Measurements from ENCODE around the gene UNC5B.
"Not testable (repeated sequence)": the region's sequence is repeated elsewhere in the genome, so short reads cannot be mapped to it uniquely, and the experiment has no call there.

The UNC5B gene

DNA sequence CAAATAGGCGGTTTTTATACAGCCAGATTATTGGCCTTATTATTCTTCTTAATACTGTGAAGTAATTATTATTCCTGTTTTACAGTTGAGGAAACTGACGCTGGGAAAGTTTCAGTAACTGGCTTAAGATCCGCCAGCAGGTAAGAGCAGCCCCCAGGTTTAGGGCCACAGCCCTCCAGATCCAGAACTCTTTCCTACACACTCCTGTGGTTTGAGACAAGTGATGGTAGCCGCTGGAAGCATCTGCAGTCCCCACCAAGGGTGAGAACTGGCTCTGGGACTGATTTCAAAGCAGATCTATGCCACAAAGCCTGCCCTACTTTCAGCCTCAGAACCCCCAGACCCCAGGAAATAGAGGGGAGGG lies 3.0 kb upstream of the UNC5B start:
- no peak for DNase-seq

DNA sequence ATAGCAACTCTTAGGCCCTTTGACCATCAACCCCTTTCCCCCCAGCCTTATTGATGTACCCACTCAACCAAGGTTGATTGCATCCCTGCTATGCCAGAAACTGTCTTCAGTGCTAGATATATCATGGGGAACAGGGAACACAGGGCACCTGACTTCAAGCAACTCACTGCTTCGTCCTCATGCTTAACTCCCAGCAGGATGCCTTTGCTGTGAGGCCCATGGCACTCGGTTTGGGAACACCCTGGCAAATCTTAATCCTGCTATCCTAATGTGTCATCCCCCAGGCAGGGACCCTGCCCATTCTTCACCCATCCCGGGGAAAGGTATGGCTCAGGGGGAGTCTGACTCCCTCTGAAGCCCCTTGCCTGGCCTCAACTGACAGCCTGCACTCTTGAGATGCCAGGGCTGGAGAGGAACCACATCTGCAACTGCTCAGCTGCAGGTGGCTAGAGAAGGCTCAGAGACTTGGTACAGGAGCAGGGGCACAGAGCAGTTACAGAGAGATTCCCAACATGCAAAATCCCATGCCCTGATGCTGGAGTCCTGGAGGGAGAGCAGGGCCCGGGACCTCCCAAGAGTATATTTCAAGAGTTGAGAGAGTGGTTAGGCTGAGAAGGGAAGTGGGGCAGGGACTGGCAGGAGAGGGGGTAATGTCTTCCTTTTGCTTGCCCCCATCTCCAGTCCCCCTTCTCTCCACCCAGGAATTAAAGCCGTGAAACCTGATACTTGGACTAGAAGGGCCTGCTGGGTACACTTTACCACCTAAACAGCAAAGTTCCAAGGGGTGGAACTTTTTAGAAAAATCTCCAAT lies 2.4 kb upstream of the UNC5B start:
- no peak for DNase-seq

DNA sequence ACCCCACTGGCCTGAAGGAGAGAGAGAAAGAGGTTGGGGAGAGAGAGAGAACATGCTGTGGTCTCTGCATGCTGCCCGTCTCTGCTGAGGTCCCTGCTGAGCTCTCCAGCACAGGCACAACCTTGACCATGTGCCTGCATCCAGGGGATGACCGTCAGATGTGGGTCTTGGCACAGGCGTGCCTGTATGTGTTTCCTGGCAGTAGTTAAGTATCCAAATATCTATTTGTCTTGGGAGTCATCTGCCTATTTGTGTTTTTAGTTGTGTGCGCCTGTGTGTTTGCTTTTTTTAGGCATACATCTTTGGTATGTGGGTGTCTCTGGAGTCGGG lies 1.9 kb upstream of the UNC5B start:
- no peak for DNase-seq

DNA sequence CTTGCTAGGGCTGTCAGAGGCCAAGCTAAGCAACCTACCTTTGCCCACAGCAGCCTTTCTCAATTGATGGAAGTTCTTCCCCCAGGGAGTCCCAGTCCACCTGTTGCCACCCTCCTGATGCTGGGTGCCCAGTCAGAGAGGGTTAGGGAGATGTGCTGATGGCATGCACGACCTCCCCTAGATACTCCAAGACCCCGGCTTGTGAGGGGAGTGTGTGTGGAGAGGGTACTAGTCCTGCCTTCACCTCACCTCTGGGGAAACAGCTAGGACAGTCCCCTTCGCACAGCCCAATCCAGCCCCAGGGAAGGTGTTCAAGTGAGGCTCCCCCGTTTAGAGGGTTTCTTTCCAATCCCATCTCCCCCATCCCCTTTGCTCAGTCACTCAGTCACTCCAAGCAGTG lies 1.3 kb upstream of the UNC5B start:
- DNase-seq: no peak

DNA sequence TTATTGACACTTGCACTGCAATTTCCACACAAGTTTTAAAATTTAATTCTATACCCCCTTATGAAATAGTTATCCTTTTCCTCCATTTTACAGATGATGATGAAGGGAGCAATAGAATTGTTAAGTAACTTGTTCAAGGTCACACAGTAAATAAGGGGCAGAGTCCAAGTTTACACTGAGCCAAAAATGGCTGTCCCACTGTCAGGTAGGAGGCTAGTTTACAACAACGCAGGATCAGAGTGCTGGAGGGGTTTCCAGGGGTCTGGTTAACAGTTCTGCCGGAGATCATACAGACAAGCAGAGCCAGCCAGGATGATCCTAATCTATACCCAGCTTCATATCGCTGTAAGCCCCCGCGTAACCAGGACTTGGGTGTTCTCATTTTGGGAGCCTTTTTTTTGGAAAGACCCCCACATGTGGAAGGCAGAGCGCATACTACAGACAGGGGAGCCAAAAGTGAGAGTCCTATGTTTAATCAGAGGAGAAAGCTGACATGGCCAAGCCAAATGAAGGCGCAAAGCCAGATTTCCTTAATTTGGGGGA lies 524 bp upstream of the UNC5B start:
- no peak for DNase-seq

DNA sequence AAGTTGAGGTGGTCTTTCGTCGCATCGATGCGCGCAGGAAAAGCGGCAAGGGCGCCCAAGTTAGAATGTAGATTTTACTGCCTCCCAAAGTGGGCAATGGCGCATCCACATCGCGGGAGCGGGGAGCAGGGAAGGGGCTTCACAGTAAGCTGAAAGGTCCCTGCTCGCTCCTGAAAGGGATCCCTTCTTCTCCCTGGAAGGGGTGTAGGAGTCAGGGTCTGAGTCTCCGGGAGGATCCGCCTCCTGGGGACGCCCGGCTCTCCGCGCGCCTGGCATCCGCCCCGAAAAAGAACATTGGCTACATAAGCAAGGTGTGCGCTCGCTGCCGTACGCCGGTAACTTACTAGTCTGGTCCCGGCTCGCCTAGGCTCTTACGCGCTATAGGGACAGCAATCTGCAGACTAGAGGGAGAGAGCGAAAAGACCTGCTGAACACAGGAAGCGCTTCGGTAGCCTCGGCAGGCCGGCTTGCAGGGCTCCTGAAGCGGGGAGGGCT lies 804 bp downstream of the UNC5B start:
- peak in 10 of 58 donors; percentile 26 to 66 (median 33) for DNase-seq

DNA sequence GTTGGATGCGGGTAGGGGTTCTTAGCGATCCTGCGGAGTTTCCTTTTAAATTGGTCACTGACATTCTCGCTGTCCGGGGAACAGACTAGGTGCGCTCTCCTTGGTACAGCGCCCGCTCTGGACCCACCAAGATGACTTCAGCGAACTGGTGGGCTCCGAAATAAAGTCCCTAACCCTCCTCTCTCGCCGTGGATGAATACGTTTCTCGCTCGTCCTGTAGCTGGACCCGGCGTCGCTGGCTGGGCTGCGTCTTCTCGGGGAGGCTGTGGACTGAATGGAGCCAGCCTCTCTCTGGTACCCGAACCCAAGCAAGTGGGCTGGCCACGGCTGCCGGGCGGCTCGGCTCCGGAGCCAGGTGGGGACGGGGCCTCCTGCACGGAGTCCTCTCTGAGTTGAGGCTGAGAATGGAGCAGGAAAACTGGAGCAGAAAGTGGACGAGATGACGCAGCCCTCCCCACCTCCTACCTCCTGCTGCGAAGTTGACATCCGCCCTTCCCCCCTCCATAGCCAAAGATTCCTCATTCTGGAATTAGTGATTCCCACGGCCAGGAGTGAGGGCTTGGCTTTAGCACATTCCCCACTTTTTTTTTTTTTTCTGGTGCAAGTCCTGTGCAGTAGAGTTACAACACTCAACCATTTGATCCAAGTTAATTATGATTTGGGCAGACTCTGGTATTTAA lies 1.5 kb downstream of the UNC5B start:
- peak in 5 of 58 donors; percentile 18 to 58 (median 37) for DNase-seq

DNA sequence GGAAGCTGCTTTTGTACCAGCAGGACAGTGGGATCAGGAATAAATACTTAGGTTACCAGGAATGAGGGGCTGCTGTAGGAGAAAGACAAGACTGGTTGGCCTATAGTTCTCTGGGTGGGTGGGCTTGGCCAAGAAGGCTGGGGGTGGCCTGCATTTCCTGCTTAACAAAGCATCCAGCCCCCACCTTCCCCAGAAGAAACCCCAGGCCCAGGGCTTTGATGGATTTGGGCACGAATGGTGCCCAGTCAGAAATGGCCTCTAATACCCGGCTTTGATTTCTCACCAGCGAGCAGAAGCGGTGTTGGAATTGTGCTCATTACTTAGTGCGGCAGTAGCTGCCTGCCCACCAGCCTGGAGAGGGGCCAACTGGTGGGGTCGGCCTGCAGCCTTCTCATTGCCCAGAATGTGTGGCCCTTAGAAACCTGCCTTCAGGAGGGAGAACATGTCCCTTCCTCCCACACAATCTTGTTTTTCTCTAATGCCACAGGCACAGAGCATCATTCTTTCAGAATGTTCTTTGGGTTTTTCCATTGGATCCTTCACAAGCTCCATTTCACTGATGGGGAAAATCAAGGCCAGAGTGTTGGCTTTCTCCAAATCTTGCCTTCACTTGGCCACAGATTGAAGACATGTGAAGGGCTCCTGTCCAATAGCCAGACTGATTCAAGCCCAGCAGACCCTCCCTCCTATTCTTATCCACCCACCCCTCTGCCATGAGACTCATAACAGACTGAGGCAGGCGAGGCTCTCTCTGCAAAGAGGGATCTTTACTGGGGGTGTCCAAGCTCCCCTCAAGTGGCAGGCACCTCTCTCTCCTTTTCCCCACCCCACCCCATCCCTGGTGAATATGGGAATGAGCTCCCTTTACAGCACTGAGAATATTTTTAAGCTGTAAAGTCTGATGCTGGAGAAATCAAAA lies 2.5 kb downstream of the UNC5B start:
- DNase-seq: no peak

DNA sequence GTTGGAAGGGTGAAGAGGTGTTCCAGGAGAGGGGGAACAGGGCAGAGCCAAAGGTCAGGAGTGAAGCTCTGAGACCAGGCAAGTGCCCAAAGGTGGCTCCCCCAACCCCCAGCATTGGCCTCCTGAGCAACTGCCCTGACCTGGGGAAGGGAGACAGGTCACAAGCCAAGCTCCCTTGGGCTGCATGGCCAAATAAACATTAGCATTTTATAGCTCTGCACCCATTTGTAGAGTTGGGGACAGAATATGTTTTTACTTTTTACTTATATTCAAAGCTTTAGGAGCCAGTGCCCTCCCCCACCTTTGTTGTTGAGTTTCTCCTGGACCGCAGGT lies 4.0 kb downstream of the UNC5B start:
- no peak for DNase-seq

DNA sequence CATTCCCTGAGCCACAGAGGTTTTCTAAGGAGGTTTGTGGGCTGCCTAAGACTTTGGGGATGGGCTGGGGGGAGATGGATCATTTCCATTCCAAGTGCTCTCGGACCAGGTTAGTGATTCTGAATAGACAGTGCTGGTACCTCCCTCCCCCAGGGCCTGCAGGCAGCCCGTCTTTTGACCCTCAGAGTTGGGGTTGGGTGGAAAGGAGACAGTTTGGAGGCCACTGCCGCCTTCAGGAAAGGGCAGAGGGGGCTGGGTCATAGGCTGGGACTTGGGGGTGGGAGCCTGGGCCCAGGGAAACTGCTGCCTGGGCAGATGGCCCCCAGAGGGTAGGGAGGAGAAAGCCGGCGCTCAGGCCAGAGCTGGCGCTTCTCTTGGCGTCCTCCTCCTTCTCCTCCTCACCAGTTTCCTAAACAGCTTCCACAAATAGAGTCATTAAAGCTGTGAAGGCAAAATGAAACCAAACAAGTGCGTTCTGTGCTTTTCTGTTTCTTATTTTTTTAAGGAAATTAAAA lies 4.4 kb downstream of the UNC5B start:
- no peak for DNase-seq

DNA sequence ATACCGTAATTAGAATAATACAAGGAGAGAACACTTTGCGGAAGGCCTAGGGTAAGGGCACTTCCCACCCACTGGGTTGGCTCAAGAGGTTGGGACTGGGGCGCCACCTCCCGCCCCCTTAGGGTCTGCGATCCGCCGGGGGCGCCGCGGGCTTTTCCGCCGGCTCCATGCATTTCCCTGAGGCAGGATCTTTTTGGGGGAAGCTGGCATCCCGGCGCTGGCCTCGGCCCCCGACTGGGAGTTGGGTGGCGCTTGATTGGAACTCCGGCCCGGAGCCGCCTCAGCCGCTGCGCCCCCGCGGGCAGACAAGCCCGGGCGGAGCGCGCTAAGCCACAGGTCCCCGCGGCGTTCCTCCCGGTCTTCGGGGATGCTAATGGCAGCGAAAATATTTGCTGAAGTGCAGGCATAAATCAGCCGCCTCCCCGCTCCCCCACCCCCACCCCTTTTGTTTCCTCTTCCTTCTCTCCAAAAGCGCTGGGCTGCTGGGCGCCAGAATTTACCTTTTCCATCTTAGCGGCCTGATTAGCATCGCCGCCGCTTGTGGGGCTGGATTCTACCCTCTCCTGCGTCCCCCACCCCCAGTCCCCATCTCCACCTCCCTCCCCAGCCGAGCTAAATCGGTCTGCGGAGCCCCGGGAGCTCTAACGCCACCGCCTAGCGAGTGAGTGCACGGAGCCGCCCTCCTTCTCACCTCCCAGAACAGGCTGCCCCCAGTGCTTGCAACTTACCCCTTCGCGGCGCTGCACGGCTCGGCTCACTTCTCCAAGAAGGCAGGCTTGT lies 5.1 kb downstream of the UNC5B start:
- DNase-seq: peak in 14 of 58 donors; percentile 20 to 63 (median 52)

DNA sequence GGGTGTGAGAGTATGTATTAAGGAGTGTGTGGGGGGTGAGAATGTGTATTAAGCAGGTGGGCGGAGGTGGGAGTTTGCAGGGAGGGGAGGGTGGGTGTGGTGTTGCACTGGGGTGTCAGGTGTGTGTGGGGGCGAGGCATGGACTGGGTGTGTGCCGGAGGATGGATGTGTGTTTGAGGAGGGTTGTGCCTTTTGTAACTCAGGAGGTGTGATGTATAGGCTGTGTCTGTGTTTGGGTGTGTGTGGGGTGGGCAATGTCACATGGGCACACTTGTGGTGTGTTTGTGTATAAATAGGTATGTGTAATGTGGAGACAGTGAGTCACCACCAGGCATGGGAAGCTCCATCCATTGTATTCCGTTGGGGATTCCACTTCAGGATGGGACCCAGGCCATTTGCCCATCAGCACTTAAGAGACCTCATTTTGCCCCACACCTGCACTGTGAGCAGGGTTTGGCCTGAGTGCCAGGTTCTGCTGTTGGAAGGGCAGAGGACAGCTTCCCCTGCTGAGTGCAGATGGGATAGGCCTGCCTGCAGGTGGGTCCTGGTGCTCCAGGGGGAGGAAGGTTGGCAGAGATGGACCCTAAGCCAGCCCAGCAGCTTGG lies 5.8 kb downstream of the UNC5B start:
- DNase-seq: peak in 5 of 58 donors; percentile 37 to 63 (median 52)

DNA sequence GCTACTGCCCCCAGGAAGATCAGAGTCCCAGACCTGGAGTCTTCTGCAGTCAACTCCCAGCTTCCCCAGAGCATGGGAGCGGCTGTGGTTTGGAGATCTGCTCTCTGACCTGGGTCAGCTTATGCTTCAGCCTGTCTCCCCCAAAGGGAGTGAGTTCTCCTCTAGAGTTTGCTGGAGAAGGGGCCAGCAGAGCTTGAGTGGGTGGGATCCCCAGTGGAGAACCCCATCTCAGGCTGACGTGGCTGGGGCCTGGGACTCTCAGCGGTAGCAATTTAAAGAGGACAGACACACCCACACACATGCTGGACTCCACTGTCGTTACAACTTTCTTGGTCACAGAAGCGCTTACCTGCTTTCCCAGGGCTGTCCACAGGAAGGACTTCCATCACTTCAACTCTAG lies 6.3 kb downstream of the UNC5B start:
- DNase-seq: no peak

DNA sequence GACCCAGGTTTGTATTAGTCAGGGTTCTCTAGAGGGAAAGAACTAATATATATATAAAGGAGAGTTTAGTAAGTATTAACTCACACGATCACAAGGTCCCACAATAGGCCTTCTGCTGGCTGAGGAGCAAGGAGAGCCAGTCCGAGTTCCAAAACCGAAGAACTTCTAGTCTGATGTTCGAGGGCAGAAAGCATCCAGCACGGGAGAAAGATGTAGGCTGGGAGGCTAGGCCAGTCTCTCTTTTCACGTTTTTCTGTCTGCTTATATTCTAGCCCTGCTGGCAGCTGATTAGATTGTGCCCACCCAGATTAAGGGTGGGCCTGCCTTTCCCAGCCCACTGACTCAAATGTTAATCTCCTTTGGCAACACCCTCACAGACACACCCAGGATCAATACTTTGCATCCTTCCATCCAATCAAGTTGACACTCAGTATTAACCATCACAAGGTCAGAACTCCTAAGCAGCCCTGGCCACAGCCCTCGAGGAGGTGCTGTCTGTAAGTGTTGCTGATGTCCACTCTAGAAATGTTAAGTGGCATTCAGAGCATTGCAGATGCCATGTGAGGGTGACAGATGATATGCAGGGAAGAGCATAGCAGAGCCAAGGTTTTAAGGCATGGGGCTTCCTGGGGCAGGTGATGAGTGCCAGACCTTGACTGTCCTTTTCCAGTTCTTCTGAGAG lies 7.0 kb downstream of the UNC5B start:
- not testable (repeated sequence) for DNase-seq

DNA sequence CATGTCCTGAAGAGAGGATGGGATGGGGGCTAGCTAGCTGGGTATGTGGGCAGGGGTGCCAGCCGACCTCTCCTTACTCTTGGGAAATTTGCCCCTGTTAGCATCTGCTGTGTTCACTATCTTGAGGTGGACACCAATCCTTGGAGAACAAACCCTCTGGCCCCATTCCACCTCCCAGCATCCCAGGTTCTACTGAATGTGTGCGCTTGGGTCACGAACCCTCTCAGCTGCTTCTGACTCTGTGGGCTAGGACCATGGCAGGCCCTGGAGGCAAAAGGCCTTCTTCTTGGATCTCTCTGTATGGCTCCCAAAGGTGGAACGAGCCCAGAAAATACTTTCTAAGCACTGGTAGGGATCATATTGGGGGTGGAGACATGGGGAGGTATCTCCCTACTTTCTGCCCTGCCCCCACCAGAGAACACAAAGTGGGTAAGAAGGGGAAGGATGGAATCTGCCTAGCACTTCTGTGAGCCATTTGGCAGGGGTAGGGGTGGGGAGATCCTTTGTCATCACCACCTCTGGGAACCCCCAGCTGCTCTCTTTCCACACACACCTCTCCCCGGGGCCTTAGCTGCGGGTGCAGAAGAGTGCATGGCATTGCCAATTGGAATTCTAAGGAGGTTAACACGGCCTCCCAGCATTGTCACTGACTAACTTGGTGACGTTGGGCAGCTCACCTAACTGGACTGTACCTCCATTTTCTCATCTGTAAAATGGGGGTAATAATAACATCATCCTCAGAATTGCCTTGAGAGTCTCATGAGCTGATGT lies 7.7 kb downstream of the UNC5B start:
- DNase-seq: no peak

DNA sequence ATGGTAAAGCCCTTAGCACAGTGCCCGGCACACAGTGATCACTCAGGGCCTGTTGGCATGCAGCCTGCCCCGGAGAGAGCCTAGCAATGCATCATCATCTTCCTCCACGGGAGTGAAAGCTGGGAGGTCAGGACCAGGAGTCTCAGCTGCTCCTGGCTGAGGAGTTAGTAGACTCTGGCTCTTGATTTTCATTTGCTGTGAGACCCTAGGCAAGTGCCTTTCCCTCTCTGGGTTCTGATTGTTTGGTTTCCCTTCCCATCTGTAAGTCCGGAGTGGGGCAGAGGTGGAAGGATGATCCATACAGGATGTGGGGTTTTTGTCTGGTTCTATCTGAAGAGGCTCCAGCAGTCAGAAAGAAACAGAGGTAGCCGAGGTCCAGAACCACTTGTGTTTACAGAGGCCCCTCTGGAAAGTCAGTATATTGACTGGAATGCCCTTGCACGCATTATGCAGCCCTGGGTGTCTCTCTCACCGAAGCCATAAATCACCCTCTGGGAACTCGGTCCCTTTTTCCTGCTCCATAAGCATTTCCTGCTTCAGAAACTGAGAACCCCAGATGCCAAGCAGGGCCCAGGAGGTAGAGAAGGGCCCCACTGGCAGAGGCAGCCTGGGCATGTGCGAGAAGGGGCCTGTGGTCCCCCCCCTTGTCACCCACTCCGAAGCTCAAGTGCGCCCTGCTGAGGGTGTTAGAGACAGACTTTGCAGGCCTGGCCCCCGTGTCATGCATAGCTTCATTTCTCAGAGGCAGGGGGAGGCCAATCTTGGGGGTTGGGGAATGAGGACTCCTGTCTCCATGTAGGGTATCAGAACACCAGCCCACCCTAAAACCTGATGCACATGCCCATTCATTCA lies 8.5 kb downstream of the UNC5B start:
- DNase-seq: no peak

DNA sequence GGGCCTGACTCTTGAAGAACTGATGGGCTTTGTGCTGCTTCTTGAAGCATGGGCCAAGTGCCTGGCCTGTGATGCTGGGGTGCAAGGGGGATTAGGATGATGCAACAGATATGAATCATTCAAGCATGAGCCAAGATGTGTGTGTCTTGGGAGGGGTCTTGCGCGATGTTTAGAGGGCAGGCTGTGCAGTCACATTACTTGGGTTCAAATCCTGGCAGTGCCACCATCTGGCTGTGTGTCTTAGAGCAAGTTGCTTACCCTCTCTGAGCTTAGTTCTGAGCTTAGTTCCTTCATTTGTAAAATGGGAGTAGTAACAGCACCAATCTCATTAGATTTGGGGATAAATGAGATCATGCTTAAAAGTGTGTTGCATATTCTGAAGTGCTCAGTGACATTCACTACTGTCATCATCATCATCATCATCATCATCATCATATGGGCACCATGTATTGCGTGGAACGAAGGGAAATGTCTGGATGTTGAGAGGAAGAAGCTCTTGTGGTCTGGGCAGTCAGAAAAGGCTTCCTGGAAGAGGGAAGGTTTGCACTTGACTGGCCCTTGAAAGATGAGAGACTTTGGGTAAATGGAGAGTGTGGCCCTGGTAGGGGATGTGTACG lies 9.3 kb downstream of the UNC5B start:
- no peak for DNase-seq

Data from anterior cingulate cortex (tissue), 58 donors.